ENCODE results near the gene PTBP3.
A peak's percentile ranks its signal among the peaks of the same experiment; 100 is the strongest.
"Not testable (repeated sequence)": the region's sequence is repeated elsewhere in the genome, so short reads cannot be mapped to it uniquely, and the experiment has no call there.

PTBP3 gene

DNA sequence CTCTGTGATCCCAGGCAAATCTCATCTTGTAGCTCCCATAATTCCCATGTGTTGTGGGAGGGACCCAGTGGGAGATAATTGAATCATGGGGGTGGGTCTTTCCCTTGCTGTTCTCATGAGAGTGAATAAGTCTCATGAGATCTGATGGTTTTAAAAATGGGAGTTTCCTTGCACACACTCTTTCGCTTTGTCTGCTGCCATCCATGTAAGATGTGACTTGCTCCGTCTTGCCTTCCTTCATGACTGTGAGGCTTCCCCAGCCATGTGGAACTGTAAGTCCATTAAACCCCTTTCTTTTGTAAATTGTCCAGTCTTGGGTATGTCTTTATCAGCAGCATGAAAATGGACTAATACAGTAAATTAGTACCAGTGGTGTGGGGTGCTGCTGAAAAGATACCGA lies 31.8 kb upstream of the PTBP3 start:
- DNase-seq; intact Hi-C loops (cut with DNase I): not testable (repeated sequence)

DNA sequence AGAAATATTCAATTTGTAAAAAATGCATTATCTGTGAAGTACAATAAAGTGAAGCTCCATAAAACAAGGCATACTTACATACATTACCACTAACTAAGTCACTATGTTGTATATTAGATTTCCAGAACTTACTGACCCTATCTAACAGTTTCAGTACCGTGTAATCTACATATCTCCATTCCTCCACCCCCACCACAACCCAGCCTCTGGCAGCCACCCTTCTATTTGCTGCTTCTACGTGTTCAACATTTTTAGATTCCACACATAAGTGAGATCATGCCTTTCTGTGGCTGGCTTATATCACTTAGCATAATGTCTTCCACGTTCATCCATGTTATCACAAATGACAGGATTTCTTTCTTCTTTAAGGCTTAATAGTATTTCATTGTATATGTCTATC lies 31.3 kb upstream of the PTBP3 start:
- intact Hi-C loops (cut with DNase I), result loop anchor here (5.0 kb wide), 1 partner anchor 277 kb away; no protein-coding TSS in a partner anchor
- no peak for DNase-seq

DNA sequence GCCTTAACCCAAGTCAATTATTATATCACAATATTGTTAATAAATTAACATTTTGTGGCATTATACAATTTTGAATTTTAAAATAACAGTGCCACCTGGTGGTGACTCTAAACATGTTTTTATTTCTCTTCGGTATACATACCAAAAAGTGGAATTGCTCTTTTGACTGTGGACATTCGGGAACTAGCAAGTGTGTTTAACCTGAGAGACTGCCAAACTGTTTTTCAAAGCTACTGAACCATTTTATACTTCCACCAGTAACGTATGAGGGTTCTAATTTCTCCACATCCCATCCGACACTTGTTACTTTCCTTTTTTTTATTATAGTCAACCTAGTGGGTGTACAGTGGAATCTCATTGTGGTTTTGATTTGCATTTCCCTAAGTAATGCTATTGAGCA lies 28.2 kb upstream of the PTBP3 start:
- intact Hi-C loops (cut with DNase I), result loop anchor here (5.0 kb wide), 1 partner anchor 274 kb away; no protein-coding TSS in a partner anchor

DNA sequence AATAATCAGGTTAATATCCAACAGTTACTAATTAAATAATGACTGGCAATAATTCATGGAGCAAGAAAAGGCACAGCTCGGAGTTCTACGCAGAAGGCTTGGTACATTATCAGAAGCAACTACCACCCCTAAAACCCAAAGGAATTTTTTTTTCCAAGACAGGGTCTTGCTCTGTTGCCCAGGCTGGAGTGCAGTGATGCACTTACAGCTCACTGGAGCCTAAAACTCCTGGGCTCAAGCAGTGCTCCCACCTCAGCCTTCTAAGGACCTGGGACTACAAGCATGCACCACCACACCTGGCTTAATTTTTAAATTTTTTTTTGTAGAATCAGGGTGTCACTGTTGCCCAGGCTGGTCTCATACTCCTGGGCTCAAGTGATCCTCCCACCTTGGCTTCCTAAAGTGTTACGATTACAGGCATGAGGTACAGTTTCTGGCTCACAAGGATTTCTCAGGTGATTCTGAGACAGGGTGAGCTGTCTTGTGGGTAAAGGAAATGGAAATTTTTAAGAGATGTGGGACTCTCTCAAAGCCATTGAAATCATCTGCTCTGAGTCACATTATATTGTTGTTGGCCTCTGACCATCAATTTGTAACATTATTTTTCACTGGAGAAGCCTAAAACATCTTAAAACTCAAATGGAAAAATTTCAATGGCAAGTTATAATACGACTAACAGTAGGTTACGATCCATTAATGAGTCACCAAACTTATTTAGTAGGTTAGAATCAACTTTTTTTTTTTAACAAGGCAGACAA lies 26.8 kb upstream of the PTBP3 start:
- DNase-seq, result no peak
- intact Hi-C loops (cut with DNase I), result loop anchor here (5.0 kb wide), 1 partner anchor 273 kb away; no protein-coding TSS in a partner anchor

More for the DNA sequence above, 28.2 kb upstream of the PTBP3 start:
- DNase-seq, result peak in 4 of 42 donors; percentile 22 to 49 (median 39)

DNA sequence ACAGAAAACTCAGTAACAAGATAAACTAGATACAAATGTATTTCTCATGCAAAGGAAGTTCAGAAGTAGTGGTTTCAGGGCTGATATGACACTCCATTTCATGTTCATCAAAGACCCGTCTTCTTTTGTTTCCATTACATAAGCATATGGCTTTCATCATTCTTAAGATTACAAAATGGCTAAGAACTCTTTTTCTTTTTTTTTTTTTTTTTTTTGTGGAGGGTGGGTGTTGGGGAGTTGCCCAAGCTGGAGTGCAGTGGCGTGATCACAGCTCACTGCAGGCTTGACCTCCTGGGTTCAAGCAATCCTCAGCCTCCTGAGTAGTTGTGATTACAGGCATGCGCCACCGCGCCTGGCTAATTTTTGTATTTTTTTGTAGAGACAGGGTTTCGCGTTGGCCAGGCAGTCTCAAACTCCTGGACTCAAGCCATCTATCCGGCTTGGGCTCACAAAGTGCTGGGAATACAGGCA lies 22.0 kb upstream of the PTBP3 start:
- intact Hi-C loops (cut with DNase I), result no loop called here
- DNase-seq, result no peak

DNA sequence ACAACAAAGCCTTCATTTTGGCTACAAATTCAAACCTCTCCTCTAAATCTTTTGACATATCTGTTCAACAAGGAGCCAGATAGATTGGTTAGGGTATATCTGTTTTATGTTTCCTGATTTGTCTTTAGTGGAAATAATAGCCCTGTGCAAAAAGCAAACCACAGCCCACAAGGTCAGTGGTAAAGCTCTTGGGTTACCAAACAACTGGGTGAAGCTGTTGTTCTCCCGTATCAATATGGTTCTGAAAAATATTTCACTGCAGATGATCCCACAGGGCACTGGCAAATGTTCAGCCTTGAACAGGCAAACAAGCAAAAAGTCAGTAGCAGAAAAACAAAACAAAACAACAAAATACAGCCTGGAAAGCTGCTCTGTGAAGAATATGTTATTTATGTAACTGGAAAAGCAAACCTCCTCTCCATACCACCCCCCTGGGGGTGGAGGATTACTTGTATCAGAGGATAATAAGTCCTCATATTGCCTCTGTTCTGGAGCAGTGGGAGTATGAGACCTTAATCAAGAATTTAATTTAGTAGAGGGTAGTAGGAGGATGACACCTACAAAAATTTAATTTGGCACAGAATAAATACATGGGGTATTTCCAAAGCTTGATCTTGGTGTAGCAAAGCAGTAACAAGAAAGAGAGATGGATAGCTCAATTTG lies 20.8 kb upstream of the PTBP3 start:
- intact Hi-C loops (cut with DNase I), result no loop called here
- DNase-seq, result peak in 5 of 42 donors; percentile 5 to 52 (median 36)

DNA sequence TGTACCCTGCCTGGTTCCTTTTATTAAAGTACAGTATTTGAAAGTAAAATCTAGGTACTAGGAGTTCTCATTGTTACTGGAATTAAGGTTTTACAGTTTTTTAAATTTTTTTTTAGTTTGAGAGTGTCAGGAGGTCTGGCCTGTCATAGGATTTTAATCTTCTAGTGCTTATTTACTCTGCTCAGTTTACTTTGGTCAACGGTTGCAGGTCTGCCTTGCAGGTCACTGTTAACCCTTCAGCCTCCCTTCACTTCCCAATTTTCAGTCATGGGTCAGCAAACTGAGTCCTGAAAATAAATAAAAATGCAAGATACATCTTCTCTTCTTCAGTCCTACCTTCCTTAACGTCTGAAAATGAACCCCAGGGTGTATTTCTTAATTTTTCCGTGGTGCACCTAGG lies 18.8 kb upstream of the PTBP3 start:
- intact Hi-C loops (cut with DNase I), result no loop called here
- DNase-seq, result no peak

DNA sequence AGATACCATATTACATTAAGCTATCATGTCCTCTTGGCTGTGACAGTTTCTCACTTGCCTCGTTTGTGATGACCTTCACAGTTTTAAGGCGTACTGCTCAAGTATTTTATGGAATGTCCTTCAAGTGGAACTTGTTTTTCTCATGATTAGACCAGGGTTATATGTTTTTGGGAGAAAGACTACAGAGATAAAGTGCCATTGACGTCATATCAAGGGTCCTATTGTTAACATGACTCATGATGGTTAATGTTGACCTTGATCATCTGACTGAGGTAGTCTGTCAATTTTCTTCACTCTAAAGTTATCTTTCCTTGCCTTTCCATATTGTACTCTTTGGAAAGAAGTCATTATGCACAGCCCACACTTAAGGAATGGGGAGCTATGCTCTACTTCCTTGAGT lies 17.8 kb upstream of the PTBP3 start:
- no peak for DNase-seq
- intact Hi-C loops (cut with DNase I), result no loop called here

DNA sequence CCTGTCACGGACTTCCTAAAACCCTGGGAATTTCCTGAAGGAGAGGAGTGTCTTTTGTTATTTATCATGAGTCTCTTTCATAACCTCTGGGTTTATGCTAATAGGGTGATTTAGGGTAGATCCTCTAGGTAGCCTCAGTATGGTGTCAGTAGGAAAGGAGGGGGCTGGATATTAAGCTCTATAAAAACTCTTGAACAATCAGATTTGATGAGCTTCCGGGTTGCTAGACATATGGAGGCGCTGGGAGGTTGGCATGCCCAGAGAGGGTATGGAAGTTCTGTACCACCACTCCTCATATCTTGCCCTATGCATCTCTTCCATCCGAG lies 15.6 kb upstream of the PTBP3 start:
- DNase-seq, result no peak
- intact Hi-C loops (cut with DNase I), result no loop called here

DNA sequence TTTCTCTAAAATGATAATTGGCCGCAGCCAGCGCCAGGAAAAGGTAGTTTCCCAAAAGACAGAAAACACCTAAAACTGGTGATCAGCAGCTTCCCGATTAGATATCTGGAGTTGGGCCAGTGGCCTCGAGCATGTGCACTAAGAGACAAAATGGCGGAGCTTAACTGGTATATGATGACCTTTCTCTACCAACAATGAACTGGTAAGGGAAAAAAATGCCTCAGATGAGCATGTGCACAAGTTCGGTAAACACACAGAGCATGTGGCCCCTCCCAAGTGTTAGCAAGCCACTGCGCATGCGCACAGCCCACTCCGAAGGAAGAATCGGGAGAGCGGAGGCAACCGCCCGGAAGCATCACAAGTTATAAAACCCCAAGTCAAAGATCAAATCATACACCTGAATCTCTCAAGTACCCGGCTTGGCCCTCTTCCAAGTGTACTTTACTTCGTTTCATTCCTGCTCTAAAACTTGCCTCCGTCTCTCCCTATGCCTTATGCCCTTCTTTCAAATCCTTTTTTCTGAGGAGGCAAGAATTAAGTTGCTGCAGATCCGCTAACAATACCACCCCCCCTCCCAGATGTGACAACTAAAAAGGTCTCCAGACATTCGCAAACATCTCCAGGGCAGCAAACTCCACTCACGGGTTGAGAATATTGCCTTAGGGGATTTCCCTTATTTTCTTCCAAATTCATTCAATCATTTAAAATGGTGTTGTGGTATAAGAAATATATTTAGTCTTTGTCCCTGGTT lies 15.0 kb upstream of the PTBP3 start:
- intact Hi-C loops (cut with DNase I), result no loop called here
- peak; percentile 72 to 93 (median 85) for DNase-seq

DNA sequence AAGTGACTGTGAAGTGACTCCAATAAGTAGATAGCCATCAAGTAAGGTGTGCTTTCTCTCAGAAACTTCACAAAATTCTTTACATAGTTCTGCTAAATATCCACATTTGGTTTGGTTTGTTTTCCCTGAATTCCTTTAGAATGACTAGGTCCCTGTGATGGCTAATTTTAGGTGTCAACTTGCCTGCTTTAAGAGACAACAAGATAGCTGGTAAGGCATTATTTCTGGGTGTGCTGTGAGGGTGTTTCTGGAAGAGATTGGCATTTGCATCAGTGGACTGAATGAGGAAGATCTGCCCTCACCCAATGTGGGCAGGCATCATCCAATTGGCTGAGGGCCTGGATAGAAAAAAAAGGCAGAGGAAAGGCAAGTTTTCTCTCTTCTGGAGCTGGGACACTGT lies 8.3 kb upstream of the PTBP3 start:
- DNase-seq, result no peak
- intact Hi-C loops (cut with DNase I), result no loop called here

DNA sequence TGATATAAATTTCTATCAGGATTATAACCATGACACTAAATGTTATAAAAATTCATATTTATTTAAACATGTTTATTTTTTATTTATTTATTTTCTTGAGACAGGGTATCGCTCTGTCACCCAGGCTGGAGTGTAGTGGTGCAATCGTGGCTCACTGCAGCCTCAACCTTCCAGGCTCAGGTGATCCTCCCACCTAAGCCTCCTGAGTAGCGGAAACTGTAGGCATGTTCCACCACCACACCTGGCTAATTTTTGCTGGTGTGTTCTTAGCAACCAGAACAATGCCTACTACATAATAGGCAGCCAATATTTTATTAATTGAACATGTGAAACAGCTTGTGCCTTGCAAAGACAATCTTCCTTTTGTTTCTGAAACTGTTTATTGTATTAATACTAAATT lies 6.5 kb upstream of the PTBP3 start:
- DNase-seq, result peak in 18 of 42 donors; percentile 10 to 70 (median 24)
- intact Hi-C loops (cut with DNase I), result loop anchor here (10.0 kb wide), 1 partner anchor 245 kb away; no protein-coding TSS in a partner anchor

DNA sequence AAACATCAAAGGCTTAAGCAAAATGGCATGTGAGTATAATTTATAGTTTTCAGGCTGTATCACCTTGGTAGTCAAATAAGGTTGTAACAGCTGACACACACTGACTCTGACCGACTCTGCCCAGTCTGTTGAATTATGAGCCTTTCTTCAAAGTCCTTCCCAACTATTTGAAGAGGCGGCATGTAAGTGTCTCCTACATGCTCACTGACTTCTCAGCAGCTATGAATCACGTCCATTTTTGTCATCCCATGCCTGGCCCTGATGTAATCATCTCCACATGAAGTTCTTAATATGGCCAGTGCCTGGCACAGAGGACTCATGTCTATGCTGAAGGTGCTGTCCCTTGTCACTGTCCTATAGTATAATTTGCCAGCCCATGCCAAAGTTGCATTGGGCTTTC lies 5.1 kb upstream of the PTBP3 start:
- DNase-seq, result no peak
- intact Hi-C loops (cut with DNase I), result loop anchor here (10.0 kb wide), 1 partner anchor 244 kb away; no protein-coding TSS in a partner anchor

DNA sequence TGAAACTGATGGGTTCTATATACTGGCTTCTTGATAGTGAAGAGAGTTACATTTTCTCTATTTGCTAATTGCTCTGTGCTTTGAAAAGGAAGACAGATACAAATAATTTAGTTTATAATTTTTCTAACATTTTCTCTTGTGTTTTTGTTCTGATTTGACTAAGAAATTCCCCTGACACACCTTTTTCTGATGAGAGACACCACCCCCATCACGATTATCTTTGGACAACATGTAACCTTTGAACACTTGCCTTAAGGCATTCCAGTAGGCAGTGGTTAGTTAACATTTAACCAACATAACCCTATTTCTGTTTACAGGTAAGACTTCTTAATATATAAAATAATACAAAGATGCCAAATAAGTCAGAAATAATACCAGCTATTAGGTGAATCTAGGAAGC lies 4.1 kb upstream of the PTBP3 start:
- no peak for DNase-seq
- intact Hi-C loops (cut with DNase I), result loop anchor here (10.0 kb wide), 1 partner anchor 243 kb away; no protein-coding TSS in a partner anchor

DNA sequence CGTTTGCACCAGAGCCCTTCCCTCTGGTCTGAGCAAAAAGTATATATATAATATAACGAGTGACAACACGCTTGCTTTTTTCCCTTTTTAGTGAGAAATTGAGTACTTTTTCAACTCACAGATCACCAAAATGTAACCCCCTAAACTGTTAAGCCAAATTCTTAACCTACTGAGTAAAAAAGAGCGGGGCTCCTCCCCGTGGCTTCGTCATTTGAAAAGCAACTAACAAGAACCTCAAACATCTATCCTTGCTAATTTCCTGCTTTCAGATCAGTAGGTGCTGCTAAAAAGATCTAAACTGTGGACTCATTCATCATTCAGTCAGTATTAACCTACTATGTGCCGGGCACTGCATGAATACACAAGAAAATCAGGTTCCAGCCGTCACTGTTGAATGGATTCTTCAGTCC lies 1.0 kb upstream of the PTBP3 start:
- intact Hi-C loops (cut with DNase I), result loop anchor here (2.0 to 10.0 kb wide), 2 partner anchors 44 to 240 kb away; no protein-coding TSS in a partner anchor
- DNase-seq, result peak in 14 of 42 donors; percentile 11 to 44 (median 26)

DNA sequence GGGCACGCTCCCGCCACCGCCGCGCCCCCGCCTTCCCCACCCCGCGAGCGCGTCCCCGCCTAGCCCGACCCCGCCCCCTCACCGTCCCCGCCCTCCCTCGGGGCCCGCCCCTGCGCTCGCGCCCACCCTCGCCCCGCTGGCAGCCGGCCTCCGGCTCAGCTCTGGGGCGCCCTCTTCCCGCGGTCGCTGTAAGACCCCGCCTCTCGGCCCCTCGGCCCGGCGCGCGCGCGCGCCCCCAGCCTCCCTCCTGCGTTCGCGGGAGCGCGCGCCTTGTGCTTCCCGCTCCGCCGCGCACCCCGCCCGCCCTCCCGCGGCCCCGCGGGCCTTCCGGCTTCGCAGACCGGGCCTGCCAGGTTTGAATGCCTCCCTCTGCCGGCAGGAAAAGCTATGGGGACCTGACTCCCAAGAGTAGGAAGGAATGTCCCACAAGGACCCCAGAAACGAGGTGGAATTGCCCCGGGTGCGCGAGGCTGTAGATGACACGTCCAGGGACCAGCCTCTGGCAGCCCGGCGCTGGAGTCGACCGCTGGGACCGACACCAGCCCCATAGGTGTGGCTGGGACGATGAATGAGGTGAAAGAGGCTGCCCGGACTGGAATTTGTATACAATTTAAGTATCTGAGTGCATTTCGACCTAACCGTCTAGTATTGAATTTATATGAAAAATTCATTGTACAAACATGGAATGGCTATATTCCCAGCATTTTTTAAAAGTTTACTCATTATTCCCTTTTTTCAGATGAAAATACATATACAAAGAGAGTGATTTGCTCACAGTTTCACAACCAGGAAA lies 416 bp upstream of the PTBP3 start:
- peak in 41 of 42 donors; percentile 70 to 97 (median 93) for DNase-seq
- intact Hi-C loops (cut with DNase I), result loop anchor here (2.0 to 10.0 kb wide), 2 partner anchors 45 to 239 kb away; no protein-coding TSS in a partner anchor

DNA sequence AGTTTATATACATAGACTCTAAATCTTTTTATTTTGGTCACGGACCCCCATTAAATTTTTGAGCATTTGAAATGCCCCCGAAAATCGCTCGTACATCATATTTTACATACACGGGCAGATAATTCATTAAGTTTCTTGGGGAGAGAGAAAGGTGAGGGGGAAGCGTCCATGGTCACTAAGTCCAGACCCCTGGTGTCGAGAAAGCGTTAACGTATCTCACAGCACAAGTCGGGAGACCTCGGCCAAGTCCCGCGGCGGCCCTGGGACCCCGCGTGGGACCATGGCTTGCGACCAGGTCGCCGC lies 794 bp downstream of the PTBP3 start:
- DNase-seq, result no peak
- intact Hi-C loops (cut with DNase I), result loop anchor here (10.0 kb wide), 1 partner anchor 238 kb away; no protein-coding TSS in a partner anchor

DNA sequence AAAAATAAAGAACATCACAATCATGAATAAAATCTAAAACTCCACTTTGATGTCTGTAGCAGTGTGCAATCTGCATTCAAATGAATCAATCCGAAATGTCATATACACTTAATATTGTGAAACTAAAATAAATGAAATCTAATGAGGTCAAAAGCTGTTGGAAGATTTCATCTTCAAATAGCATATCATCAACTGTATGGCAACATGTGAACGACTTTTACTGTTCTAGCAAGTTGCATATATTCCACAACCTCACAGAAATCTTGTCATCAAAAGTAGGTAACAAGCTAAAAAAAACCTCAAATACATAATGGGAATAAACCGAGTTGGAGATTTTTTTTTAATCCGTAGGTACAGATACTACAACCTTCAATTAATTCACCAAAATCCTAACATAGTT lies 1.2 kb downstream of the PTBP3 start:
- no peak for DNase-seq
- intact Hi-C loops (cut with DNase I), result loop anchor here (10.0 kb wide), 1 partner anchor 237 kb away; no protein-coding TSS in a partner anchor

DNA sequence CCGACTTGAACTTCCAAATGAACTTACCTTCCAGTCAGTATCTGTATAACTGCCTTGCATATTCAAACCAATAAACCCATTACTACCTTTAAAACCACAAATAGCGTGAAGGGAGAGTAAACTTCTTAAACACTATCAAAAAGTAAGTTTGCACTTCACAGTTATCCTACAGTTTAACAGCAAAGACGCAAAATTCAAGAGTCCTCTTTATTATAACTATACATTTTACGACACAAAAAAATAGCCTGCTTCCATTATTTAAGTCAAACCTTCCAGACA lies 1.8 kb downstream of the PTBP3 start:
- intact Hi-C loops (cut with DNase I), result loop anchor here (10.0 kb wide), 1 partner anchor 237 kb away; no protein-coding TSS in a partner anchor
- no peak for DNase-seq

Data from head of caudate nucleus (tissue), 42 donors.